Activated CD8-positive, alpha-beta memory T cell treated with anti-CD3 and anti-CD28 coated beads, Interleukin-2, amount 50 U/mL, for 24 hours (primary cell): ENCODE data around the gene FUNDC2.
"Not testable (repeated sequence)": the region's sequence is repeated elsewhere in the genome, so short reads cannot be mapped to it uniquely, and the experiment has no call there.

Experiments used
- DNase-seq: peaks from one replicate; pipeline ENCODE4 v3.0.0-alpha.2; 2020; ENCODE audit errors: extremely low read depth

Gene FUNDC2, protein sequence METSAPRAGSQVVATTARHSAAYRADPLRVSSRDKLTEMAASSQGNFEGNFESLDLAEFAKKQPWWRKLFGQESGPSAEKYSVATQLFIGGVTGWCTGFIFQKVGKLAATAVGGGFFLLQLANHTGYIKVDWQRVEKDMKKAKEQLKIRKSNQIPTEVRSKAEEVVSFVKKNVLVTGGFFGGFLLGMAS

DNA sequence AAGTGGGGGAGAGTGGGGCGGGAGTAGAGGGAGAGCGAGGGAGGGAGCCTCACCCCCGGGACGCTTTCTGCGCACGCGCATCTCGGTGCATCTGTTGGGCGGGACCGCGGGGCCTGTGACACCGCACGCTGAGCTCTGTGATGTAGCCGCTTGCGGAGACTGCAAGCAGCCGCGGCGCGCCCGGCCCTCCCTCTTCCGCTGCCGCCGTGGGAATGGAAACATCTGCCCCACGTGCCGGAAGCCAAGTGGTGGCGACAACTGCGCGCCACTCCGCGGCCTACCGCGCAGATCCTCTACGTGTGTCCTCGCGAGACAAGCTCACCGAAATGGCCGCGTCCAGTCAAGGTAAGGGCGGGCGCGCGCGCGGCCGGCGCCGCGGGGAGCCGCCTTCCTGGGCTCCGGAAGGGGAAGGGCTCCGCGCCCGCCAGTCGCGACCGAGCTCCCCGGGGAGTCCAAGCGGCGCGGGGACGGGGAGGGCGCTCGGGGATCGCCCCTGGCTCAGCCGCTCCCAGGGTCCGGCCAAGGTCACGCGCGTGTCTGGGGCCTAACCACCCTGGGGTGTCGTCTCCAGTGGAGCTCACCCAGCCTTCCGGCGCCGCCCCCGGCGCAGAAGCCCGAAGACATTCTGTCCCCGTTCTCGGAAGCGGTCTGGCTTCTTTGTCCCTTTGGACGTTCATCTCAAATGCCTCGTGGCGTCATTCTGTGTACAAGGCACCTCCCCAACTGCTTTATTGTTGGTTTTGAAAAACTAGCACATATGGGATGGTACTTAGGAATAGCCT is at the start of gene FUNDC2:
Gene FUNDC2, plus strand, starts transcription at position 118 of the 782 bp plus-strand sequence. Its CDS starts 95 bp downstream, at position 213.
- DNase-seq = peak; percentile 78

DNA sequence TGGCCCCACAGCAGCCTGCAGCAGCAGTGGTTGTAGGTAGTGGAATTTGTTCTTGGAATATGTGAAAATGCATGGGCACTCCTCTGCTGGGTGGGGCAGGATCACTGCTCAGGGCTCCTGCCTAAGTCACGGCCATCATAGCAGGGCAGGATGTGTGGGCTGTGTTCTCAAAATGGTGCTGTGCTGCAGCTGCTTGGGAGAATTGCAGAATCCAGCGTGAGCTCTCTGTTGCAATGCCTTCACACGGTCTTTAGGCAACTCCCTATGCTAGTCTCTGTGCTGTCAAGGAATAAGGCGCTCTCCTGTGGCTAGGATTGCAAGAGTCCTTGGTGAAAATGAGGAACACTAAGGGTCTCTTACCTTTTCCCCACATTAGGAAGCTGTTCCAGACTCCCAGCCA is 47.0 kb upstream of the FUNDC2 start:
- no peak for DNase-seq

GRCh38 chrX:154980330-154981115 is 46.1 kb upstream of the FUNDC2 start:
- DNase-seq = peak; percentile 41

GRCh38 chrX:154981116-154981411 is 45.6 kb upstream of the FUNDC2 start:
- no peak for DNase-seq

- no peak for DNase-seq
These were observed 39.6 kb upstream of the FUNDC2 start for GRCh38 chrX:154986826-154987575.

DNA sequence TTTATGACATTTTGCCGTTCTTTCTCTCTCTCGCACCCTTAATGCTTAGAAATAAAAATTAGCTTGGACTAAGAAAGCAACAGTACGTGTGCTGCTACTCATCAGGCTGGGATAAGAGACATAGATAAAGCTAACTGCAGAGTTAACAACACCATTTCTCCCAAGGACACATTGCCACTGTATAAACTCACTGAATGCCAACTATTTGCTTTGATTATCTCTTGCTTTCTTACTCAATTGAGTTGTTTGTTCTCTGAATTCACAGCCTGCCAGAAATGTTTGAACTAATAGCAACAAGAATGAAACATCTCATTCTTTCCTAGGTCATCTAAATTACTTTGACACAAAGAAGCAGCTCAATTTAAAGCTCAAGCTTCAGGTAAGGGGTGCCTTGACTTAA is 38.7 kb upstream of the FUNDC2 start:
- DNase-seq = no peak

DNA sequence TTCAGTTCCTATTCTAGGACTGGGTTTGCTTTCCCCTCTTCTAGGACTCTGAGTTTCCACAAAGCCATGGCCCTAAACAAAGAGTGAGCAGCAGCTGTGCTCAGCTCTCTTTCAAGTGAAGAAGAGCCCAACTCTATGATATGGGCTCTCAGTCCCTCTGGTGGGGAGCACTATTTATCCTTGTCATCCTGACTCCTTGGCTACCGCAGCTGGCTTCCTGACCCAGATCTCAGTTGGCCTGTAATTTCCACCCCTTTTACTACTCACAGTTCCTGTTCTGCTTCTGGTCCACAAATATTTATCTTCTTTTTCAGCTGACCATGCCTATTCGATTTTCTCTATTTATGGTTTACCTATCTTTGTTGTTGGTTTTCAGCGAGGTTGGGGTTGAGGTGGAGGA is 37.9 kb upstream of the FUNDC2 start:
- no peak for DNase-seq

DNA sequence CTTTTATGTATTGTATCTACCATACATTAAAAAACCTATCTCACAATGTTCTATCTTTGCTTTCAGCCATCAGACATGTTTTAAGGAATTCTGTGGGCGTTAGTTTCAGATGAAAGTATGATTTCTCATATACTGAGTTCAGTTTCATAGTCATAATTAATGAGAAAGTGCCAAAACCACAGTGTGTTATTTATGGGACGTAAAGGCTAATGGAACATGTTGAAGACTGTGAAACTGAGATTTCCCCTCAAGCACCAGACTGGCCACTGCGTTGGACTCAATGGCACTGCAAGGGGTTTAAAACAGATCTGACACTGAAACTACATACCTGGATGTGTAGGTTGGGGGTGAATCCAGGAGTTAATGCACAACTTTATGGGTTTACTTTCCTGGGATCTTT is 36.1 kb upstream of the FUNDC2 start:
- DNase-seq = no peak

DNA sequence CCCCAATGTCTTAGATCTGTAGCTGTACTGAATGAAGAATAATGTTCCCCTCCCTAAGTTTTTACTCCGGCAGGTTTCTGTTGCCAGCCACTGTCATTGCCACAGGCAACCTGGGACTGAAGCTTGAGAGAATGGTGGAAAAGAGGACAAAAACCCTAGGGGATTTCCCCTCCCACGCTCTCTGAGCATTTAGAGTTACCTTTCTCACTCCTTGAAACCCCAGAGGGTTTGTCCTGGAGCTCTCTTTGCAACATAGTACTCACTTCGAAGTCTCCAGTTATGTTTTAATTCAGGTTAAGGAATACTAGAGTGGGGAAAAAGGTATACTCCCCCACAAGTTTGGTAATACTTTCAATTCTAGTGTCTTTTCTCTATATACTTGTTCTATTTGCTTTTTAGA is 35.6 kb upstream of the FUNDC2 start:
- no peak for DNase-seq

DNA sequence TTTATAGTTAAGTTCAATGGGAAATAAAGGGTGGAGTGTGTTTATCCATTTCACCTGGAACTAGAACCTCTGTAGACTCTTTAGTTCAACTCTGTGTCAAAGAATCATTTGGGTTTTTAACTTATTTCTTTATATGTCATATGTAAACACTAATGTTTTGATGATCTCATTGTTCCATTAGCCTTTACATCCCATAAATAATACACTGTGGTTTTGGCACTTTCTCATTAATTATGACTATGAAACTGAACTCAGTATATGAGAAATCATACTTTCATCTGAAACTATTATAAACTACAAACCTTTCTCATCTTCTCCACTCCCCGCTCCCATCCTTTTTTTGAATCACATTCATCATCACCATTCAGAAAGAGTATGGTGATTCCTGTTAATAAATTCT is 35.2 kb upstream of the FUNDC2 start:
- DNase-seq = no peak

- no peak for DNase-seq
These were observed 28.3 kb upstream of the FUNDC2 start for GRCh38 chrX:154998204-154998880.

- no peak for DNase-seq
These were observed 25.8 kb upstream of the FUNDC2 start for GRCh38 chrX:155000841-155001240.

DNA sequence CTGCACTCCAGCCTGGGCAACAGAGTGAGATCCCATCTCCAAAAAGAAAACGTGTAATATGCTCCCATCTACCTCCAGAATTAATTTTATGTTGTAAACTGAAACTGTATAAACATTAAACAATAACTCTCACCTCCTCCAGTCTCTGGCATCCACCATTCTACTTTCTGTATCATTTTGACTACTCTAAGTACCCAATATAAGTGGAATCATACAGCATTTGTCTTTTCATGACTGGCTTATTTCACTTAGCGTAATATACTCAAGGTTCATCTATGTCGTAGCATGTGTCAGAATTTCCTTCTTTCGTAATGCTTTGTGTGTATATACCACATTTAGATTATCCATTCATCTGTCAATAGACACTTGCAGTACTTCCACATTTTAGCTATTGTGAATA is 24.8 kb upstream of the FUNDC2 start:
- no peak for DNase-seq

- DNase-seq = no peak
These were observed 21.5 kb upstream of the FUNDC2 start for GRCh38 chrX:155005190-155005589.

DNA sequence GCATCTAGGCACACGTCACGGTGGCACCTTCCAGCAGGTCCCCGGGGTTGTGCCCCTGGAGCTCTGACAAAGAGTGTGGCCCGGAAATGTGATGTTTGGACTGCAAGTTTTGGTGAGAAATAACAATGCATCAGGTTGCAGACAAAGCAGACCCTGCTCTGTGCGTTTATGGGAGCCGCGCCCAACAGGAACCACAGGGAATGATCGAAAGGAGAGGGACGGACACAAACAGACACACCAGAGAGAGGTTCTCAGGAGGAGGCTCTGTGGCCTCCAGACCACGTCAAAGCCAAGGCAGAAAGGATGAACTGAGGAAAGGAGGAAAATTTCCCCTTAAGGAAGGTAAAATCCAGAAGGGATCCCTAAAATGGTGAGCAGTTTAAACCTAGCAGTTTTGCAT is 20.3 kb upstream of the FUNDC2 start:
- DNase-seq = not testable (repeated sequence)

GRCh38 chrX:155006913-155007671 is 19.6 kb upstream of the FUNDC2 start:
- DNase-seq = not testable (repeated sequence)

GRCh38 chrX:155008578-155008977 is 18.1 kb upstream of the FUNDC2 start:
- DNase-seq = not testable (repeated sequence)

DNA sequence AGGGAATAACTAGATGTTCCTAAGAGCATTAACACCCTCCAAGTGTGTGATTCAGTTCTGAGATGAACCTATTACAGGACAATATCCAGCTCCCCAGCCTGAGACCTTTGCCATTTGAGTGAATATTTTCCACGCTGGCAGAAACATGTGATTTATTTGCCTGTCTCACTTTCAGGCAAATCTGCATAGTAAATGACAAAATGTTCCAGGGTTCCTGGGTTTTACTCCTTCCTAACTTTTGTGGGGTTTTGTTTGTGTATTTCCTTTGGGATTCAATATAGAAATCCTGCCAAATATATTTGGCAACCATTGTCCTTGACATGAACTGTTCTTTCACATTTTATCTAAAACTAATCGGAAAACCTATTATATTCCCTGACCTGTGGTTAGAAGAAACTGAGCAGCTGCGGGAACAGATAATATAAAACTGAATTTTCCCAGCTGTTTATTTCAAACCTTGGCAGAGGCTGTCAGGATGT is 16.6 kb upstream of the FUNDC2 start:
- no peak for DNase-seq

DNA sequence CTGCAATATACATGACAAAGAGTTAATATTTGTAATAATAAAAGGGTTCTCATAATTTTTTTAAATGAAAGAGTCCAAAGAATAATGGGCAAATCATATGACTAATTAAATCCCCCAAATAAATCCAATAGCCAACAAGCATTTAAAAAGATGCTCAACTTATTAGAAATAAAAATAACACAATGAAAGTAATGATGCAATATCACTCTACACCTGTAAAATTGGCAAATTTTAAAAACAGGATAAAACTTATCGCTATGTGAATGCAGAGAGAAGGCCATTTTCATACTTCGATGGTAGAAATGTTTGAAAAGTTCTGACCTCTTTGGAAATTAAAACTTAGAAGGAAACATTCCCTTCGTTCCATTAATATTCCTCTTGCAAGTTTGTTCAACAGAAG is 6.1 kb upstream of the FUNDC2 start:
- DNase-seq = no peak

GRCh38 chrX:155022585-155022984 is 4.1 kb upstream of the FUNDC2 start, which contains the start of gene F8:
TSS of gene F8 (minus strand) at chrX:155022723. CDS start at chrX:155022552, 171 bp downstream.
- DNase-seq = no peak
